GM12892 (cell line): Measurements from ENCODE around the gene SUGCT.

Experiments used
- POLR2A ChIP-seq: IDR thresholded peaks from 2 replicates; pipeline ENCODE4 v1.6.1; 2011; ENCODE audit warnings: low read depth, low read length, control low read depth
- TAF1 ChIP-seq: IDR thresholded peaks from 2 replicates; pipeline ENCODE4 v1.6.1; 2011; ENCODE audit warnings: low read depth, mild to moderate bottlenecking, control low read depth, low read length, borderline replicate concordance

DNA sequence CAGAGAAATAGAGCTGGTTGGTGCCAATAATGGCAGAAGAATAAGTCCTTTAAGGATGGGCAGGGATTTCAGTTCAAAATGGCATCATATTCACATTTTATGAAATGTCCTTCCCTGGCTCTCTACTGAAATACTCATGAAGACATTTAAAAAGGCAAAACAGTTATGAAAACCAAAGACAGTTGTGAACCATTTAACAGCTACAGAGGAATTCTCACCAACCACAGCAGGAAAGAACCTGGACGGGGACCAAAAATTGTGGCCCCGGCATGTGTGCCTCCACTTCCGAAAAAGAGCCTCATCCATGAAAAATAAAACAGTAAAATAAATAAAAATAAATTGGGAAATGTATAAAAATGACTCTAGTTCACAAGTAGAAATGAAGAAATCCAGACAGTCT is 539.5 kb downstream of the SUGCT start:
- no peak for TF ChIP-seq POLR2A
- TF ChIP-seq TAF1: no peak
